HS-27A (cell line): ENCODE data around the gene VPS9D1.

Source experiments
- DNase-seq: peaks from one replicate; pipeline ENCODE4 v3.0.0-alpha.2; 2012; ENCODE audit warnings: low read depth, missing footprints

The VPS9D1 gene

GRCh38 chr16:89732918-89733242 is 12.2 kb upstream of the VPS9D1 start:
- DNase-seq = no peak

GRCh38 chr16:89732142-89732917 is 11.6 kb upstream of the VPS9D1 start:
- no peak for DNase-seq

DNA sequence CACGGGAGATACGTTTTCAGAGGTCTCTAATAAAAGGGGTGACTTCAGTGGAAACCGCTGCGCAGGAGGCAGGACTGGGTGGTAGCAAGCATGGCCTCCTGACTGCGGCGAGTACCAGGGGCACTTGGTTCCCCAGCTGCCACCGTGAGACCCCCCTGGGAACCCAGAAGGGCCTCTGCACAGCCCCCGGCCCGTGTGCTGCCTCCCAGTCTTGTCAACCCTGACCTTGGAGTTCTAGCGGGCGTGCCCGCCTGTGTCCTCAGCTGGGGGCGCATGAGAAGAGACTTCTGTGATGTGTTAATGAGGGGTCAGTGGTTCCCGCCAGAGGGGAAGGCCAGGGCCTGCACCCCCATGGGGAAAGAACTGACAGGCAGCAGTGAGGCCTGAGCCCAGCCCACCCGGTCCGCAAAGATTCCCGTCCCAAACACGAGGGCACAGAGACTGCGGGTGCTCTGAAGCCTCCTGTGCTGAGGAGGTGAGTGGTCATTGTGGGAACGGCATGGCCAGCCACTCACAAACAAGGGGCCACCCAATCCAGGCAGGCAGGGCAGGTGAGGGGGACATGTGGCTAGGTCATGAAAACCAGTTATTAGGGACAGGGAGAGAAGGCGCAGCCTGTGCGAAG is 10.0 kb upstream of the VPS9D1 start:
- no peak for DNase-seq

- no peak for DNase-seq
Measured at GRCh38 chr16:89729863-89730593, 9.3 kb upstream of the VPS9D1 start.

GRCh38 chr16:89729293-89729692 is 8.6 kb upstream of the VPS9D1 start:
- DNase-seq = no peak

- no peak for DNase-seq
Measured at GRCh38 chr16:89727406-89728120, 6.9 kb upstream of the VPS9D1 start.

DNA sequence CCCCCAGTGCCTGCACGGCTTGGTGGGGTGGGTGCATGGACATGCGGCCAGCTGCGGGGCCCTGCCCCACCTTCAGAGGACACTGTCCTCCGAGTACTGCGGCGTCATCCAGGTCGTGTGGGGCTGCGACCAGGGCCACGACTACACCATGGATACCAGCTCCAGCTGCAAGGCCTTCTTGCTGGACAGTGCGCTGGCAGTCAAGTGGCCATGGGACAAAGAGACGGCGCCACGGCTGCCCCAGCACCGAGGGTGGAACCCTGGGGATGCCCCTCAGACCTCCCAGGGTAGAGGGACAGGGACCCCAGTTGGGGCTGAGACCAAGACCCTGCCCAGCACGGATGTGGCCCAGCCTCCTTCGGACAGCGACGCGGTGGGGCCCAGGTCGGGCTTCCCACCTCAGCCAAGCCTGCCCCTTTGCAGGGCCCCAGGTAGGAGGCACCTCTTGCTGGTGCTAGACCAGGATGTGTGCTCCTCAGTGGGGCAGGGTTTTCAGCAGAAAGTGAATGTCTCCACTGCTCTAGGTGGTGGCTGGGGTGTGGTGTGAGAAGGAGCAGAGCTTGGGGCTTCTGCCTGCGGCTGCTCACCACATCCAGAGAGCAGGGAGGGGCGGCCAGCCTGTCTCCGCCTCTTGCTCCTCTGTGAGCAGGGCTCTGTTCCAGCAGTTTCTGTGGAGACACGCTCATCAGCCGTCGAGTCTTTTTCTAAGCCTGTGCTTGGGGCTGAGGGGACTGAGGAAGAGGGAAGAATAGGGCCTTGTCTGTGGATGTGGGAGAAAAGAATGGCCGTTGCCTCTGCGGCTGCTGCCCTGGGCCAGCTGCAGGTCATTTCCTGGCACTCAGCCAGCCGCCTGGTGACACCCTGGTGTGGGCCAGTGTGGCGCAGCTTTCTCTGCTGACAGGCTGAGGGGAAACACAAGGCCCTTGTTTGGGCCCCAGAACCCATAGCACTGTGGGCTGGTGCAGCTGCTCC is 2.9 kb upstream of the VPS9D1 start:
- no peak for DNase-seq

DNA sequence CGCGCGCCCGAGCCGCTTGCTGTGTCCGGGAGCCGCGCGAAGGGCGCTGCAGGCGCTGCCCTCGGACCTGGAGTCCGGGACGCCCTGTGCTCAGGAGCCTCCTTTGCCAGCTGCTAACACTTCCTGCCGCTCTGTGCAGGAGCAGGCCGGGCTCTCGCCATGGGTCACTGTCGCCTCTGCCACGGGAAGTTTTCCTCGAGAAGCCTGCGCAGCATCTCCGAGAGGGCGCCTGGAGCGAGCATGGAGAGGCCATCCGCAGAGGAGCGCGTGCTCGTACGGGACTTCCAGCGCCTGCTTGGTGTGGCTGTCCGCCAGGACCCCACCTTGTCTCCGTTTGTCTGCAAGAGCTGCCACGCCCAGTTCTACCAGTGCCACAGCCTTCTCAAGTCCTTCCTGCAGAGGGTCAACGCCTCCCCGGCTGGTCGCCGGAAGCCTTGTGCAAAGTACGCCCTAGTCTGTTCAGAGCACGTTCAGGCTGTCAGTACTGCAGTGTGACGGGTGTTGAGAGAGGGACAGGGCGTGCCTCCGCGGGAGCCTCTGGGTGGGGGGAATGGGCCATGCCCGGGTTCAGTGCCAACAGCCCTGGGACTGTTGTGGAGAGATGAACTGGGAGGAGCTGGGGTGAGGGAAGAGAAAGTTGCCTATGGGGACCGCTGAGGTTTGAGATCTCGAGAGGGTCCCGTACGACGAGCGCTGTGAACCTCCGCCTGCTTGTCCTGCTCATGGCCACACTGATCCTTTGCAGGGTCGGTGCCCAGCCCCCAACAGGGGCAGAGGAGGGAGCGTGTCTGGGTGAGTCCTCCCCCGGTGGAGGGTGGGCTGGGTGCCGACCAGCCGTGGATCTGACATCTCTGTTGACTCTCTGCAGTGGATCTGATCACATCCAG is 1.9 kb upstream of the VPS9D1 start:
- DNase-seq = no peak

GRCh38 chr16:89721546-89722391 is 1.1 kb upstream of the VPS9D1 start:
- DNase-seq = no peak

DNA sequence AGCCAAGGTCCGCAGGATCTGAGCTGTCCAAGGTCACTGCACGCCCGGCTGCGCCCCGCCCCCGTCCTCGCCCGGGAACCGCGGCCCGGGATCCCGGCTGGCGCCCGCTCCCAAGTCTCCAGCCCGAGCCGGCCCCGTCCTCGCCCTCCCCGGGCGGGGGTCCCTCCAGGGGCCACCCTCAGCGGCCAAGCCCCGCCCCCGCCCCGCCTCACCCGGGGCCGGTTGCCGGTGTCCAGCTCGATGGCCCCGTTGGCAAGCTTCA is 216 bp downstream of the VPS9D1 start:
- DNase-seq = no peak

DNA sequence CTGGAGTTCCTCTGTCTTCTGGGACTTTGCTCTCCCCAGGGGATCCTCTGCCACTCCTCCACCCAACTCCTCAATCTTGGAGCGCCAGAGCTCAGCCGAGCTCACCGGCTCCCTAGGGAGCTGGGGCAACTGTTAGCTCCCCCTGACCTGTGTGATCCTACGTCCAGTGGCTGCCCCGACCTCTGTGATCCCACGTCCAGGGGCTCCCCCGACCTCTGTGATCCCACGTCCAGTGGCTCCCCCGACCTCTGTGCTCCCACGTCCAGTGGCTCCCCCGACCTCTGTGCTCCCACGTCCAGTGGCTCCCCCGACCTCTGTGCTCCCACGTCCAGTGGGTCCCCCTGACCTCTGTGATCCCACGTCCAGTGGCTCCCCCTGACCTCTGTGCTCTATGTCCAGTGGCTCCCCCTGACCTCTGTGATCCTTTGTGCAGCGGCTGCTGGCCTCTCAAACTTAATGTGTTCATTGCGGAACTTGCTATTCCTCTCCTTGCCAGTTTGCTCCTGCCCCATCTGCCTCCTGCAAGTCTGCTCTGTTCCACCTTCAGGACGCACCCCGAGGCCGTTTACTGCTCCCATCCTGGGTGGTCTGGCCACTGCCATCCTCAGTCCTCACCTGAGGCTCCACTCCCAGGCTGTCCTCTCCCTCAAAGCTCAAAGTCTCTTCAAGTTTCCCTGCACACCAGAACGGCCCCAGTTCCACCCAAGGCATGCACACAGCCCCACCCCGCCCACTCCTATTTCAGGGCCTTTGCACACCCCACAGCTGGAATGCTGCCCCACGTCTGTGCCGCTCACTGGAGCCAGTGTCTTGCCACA is 2.8 kb downstream of the VPS9D1 start:
- no peak for DNase-seq

- no peak for DNase-seq
Measured at GRCh38 chr16:89716916-89717687, 3.6 kb downstream of the VPS9D1 start.

- no peak for DNase-seq
Measured at GRCh38 chr16:89716493-89716892, 4.2 kb downstream of the VPS9D1 start.

GRCh38 chr16:89712274-89712781 is 8.4 kb downstream of the VPS9D1 start:
- DNase-seq = no peak

GRCh38 chr16:89711601-89712273 is 9.0 kb downstream of the VPS9D1 start:
- no peak for DNase-seq

- no peak for DNase-seq
Measured at GRCh38 chr16:89710709-89711564, 9.8 kb downstream of the VPS9D1 start.
